Stimulated activated CD4-positive, alpha-beta T cell treated with anti-CD3 and anti-CD28 coated beads, Interleukin-12 subunit alpha, Interleukin-12 subunit beta, amount 100 ng/mL, for 4 hours (primary cell): Measurements from ENCODE around the gene SH2D7.
A peak's percentile ranks its signal among the peaks of the same experiment; 100 is the strongest.

Experiments used
- DNase-seq: peaks from one replicate; pipeline ENCODE4 v3.0.0-alpha.2; 2020

Gene SH2D7

DNA sequence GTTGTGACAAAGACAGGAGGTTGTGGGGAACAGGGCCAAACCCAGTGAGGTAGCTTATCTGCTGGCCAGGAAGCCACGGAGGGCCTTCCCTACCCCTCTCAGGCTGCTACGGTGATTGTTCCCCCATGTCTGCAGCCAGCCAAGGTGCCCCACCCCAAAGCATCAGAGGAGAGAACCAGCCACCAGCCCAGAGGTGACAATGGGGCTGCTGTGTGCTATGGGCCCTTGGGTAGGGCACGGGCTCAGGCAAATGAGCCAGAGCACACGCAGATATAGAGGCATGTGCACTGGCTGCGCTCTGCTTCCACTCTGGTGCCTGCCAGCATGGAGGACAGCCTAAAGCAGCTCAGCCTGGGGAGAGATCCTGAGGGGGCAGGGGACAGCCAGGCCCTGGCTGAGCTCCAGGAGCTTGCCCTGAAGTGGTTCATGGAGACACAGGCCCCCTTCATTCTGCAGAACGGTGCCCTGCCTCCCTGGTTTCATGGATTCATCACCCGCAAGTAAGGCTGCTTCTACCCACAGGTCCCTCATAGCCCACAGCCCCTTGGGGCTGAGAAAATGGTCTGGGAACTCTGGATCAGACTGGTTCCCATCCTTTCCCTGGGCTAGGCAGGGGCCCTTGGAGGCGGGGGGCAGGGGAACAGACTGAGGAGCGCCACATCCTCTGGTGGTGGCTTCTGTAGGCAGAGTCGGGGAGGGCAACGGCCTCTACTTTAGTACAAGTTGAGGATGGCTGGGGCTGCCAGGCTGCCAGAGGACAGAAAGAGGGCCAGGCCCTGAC is at the start of gene SH2D7:
TSS of gene SH2D7 (plus strand) at position 301 of the 781 bp plus-strand sequence. CDS start at position 325, 24 bp downstream.
- DNase-seq, result no peak

DNA sequence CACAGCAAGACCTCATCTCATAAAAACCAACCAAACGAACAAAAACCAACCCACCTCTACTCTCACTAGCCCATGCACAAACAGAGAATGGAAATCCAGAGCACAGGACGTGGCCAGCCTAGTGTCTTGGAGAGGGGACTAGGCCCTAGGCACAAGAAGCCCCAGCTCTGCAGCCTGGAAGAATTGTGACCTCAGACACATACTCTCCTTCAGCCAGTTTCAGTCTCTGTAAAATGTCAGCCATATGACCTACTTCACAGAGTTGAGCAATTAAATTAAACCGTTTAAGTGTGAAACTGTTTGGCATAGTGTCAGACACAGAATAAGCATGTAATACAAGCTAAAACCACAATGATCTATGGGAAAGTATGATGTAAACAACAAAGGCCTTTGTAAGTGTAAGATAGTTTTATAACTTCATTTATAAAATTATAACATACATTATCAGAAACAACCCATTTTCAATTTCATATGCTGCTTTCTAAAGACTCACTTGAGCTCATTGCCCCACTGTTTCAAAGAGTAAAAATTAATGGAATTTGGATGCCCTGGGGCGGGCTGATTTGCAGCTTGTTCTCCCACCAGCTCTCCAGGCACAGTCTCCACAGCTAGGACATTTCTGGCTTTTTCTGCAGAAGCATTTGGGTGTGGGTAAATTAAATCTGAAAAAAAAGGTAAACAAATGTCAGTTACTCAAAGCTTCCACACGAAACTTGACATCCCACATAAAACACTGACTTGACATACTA is 47.8 kb upstream of the SH2D7 start:
- DNase-seq, result no peak

- DNase-seq, result no peak
Measured at GRCh38 chr15:78045189-78045588, 47.2 kb upstream of the SH2D7 start.

DNA sequence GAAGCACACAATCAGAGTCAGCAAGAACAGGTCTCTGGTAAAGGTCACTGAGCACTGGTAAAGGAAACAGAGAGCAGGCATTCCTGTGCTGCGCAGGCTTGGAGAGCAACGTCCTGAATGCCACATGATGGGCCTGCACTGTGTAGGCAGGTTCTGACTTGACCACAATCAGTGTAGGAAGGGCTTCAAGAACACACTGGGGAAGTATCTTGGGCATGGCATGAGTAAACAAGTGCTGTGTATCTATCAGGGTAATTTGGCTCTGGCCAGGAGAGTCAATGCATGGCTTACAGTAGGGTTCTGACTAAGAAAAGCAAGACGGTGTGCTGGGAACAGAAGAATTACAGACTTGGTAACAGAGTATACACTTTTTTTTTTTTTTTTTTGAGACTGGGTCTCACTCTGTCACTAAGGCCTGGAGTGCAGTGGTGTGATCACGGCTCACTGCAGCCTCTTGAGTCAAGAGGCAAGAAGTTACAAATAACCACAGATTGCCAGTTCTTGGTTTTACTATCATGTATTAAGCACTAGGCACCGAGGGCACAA is 45.5 kb upstream of the SH2D7 start:
- DNase-seq, result no peak

GRCh38 chr15:78047761-78048627 is 44.4 kb upstream of the SH2D7 start:
- no peak for DNase-seq

- DNase-seq, result no peak
Measured at GRCh38 chr15:78048628-78048920, 43.8 kb upstream of the SH2D7 start.

GRCh38 chr15:78049691-78050440 is 42.5 kb upstream of the SH2D7 start:
- DNase-seq, result peak; percentile 45

DNA sequence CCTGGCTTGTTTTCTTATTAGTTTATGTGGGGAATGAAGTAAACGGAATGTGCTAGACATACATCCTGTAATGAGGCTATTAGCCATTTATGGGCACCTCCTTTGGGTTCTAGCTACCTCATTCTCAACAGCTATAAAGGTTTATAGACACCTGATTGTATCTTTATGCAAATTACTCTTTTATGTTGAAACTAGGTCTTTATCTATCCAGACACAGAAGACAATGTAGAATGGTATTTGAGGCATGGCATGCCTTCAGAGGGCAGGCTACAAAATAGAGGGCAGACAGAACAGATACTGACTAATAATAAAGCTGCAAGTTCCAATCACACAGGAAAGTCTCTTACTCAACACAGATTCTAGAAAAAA is 41.9 kb upstream of the SH2D7 start:
- DNase-seq, result no peak

DNA sequence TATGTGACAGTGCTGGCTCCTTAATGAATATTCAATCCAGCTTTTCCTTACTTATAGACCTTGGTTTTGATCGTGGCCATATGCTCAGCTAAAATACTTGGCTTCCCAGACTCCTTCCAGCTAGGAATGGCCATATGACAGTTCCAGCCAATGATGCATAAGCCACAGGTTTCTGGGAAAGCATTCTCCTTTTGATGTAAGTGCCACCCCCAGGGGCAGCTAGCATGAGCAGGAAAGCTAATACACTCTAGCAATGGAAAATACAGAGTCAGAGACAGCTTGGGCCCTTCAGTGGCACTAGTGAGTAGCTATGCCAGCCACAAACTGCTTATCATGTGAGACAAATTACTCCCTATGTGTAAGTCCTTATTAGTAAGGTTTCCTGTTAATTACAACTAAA is 41.5 kb upstream of the SH2D7 start:
- DNase-seq, result no peak

DNA sequence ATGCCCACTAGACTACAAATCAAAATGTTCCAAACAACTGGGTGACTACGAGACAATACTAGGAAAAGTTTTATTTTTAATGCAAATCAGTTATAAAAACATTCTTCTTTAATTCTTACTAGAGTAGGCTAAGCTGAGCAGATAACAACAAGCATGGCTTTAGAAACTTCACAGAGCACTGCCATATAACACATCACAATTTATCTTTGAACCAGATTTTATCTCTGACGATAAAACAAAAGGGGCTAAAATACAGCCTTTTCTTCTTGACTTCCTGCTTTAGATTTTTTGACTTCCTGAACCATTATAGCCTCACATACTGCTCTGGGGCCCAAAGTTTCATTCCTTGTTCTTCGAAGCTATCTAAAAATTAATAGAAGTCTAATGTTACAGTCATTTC is 40.8 kb upstream of the SH2D7 start:
- DNase-seq, result no peak

DNA sequence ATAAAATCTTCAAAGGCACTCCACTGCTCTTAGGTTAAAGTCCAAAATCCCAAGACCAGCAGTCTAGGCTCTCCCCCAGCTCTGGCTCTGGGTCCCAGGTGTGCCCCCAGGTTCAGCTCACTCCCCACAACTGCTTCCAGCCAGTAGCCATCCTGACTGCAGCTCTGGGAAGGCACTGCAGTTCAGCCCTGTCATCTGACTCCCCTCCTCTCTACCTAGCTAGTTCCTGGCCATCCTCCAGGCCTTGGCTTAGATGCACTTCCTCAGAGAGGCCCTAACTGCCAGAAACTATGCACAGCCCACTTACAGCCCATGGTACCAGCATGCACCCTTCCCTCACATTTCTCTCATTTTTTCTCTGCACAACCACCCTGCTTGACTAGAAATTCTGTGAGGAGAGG is 40.4 kb upstream of the SH2D7 start:
- no peak for DNase-seq

- DNase-seq, result no peak
Measured at GRCh38 chr15:78052545-78052944, 39.8 kb upstream of the SH2D7 start.

DNA sequence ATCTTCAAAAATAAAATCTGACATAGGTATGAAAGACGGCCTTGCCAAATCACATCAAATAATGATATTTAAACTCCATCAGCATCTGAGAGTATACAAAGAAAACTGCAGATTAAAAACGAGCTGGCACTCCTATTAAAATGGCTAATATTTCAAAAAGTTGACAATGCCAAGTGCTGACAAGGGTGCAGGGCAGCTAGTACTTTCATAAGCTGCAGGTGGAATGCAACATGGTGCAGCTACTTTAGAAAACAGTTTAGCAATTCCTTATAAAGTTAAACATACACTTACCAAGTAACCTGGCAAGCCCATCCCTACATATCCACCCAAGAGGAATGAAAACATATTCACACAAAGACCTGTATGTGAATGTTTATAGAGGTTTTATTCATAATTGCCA is 37.8 kb upstream of the SH2D7 start:
- no peak for DNase-seq

- no peak for DNase-seq
Measured at GRCh38 chr15:78054966-78055365, 37.4 kb upstream of the SH2D7 start.

DNA sequence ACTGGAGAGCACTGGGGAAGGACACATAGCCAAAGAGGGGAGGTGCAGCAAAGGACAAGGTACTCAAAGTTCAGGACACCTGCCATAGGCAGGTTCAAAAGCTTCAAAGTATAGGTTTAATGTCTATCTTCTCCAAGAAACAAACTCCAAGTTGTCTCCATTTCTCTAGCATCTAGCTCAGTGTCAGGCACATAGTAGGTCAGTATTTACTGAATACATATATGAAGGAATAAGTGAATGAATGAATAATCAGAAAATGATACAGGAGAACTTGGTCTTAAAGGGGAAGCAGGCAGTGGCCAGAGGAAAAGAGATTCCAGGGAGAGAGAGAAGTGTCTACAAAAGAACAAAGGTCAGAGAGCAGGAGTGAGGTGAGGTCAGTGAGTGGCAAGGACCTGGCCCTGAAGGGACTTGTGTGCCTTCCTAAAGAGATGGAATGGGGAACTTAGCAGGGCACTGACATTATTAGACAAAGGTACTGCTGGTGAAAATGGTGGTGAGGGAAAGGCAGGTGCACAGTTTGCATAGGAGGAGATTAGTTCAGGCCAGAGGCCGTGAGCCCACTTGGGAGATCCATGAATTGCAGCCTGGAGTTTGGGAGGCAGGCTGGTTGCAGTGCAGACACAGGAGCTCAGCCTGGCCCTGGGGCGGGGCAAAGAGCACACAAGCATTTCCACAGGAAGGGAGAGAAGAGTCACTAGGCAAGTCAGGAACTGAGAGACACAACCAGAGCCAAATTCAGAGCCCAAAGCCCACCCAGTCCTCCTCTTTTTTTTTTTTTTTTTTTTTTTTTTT is 36.2 kb upstream of the SH2D7 start:
- no peak for DNase-seq

- DNase-seq, result no peak
Measured at GRCh38 chr15:78056714-78057269, 35.6 kb upstream of the SH2D7 start.

- no peak for DNase-seq
Measured at GRCh38 chr15:78057803-78058202, 34.6 kb upstream of the SH2D7 start.

DNA sequence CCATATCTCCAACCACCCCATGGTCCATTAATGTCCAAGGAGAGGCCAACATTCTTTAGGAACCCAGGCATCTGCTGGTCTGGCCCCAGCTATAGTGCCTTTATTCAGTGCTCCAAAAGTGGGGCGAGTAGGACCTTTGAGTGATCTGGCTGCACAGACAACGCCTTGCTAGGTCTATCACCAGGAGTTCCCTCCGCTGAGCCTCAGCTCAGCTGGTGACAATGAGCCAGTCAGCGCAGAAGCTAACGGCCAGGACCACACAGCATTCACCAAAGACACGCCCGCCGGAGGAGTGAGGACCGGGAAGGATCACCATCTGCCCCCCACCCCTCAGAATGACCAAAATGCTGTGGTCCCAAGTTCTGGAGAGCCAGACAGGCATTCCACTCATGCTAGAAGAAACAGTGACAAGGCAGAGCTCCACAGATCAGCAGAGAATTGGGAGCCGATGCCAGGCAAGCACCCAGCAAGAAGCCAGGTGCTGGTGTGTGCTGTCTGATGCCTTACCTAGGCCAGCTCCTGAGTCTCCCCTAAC is 33.9 kb upstream of the SH2D7 start:
- no peak for DNase-seq

DNA sequence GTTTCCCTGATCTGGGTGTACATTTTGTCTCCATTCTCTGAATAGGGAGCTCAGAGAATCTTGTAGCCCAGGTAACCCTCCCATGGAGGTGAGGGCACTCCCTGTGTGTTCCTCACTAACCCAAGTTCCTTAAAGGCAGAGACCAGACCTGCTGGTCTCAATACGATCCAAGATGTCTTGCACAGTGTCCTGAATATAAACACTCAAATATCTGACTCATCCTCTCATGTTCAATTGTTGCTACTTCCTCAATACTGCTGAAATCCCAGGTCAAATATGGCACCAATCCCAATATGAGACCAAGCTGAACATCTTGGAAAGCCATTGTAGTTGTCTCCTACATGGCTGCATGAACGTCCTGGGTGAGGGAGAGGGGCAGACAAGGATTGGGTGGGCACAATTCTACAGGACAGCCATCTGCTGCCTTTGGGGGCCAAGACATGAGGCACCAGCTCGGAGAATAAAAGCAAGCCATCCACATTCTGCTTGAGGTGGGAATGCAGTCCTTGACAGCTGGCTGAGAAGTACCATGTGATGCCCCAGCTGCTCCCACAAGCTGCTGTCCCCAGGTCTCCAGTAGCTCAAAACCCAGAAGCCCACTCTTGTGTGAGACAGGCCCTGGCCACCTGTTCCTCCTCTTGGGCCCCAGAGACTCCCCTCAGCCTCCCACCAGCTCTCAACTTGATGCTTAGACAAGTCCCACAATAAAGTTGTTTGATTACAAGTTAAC is 33.1 kb upstream of the SH2D7 start:
- DNase-seq, result no peak

DNA sequence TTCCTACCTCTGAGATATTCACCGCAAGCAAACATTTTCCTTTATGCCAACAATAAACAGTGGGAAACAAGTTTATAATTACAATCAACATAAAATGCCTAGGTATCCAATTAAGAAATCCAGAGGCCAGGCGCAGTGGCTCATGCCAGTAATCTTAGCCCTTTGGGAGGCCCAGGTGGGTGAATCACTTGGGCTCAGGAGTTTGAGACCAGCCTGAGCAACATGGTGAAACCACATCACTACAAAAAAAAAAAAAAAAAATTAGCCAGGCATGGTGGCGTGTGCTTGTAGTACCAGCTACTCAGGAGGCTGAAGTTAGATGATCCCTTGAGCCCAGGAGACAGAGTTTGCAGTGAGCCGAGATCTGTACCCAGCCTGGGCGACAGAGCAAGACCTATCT is 32.1 kb upstream of the SH2D7 start:
- DNase-seq, result no peak
